GM21576 (cell line): ENCODE data around the gene EAF1.
"Not testable (repeated sequence)": the region's sequence is repeated elsewhere in the genome, so short reads cannot be mapped to it uniquely, and the experiment has no call there.

Experiments
- ATAC-seq: cut with Tn5 transposase; IDR thresholded peaks from one replicate; pipeline ENCODE4 v1.9.1; 2021; ENCODE audit warnings: mild to moderate bottlenecking, moderate library complexity; ENCODE audit not compliant: unreplicated experiment

EAF1 gene

GRCh38 chr3:15405448-15406050 lies 21.8 kb upstream of the EAF1 start:
- ATAC-seq = no peak

GRCh38 chr3:15409239-15409638 lies 18.2 kb upstream of the EAF1 start:
- ATAC-seq = no peak

GRCh38 chr3:15409774-15410173 lies 17.6 kb upstream of the EAF1 start:
- ATAC-seq = no peak

DNA sequence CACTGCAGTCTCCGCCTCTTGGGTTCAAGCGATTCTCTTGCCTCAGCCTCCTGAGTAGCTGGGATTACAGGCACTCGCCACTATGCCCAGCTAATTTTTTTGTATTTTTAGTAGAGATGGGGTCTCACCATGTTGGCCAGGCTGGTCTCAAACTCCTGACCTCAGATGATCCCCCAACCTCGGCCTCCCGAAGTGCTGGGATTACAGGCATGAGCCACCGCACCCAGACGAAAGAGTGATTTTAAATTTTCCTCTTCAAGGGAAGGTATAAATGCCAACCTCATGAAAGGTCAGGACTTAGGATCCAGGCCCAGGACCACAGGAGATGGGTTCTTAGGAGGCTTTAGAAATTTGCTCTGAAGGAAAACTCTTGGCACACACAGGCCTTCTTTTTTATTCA lies 16.4 kb upstream of the EAF1 start:
- ATAC-seq = not testable (repeated sequence)

DNA sequence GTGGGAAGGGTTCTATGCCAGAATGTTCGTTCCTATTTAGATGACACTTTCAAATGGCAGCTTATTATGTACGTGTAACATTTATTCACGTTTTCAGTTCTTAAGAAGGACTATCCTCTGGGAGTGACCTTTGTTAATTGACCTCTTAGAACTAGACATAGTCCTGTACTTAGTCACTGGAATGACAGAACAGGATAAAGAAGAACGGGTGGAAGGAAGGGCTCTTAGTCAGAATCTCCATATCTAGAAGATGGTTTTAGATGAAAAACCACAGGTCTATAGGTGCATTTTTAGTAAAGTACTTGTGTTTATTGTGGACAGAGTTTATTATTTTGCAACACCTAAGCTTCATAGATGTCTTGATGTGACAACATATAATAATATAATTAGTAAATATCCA lies 6.5 kb upstream of the EAF1 start:
- no peak for ATAC-seq

DNA sequence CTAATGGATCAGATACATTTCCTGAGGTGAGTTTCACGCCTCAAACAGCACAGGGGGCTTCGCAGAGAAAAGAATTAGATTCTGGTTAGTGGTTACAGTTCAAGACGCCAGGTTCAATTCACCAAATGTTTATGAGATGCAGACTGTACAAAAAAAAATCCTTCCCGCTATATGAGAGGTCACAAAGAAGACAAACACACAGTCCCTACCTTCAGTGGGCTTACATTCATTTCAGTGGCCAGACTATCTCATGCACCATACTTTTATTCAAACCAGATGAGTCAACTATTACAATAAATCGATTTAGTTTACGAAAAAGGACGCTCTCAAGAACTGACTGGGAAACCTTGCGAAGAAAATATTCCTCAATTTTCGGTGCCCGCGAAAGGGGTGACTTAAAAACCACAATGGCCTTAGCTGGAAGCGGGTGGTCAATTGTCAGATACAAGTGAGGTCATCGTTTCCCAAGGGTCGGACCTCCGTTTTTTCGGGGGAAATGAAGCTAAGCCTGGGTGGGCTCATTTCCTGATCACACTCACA lies 749 bp upstream of the EAF1 start:
- no peak for ATAC-seq

GRCh38 chr3:15427981-15428380 lies 583 bp downstream of the EAF1 start:
- no peak for ATAC-seq

DNA sequence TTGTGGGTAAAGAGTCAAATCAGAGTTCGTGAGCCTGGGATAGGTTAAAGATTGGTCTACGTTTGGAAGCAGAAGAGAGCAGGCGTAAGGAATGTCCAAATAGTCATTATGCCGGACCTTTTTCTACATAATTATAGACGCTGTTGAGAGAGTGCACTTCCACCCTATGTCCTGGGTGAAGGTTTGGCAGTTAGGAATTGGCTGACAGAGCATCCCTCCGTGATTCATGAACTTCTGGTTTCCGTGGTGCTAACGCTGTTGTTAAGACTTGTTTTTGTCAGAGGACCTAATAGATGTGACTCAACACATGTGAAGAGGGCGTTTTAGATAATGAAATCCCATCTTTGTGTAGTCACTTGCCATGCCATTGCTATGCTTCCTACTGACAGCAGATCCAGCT lies 1.1 kb downstream of the EAF1 start:
- no peak for ATAC-seq

GRCh38 chr3:15429080-15429479 lies 1.7 kb downstream of the EAF1 start:
- no peak for ATAC-seq

GRCh38 chr3:15430624-15431023 lies 3.2 kb downstream of the EAF1 start:
- ATAC-seq = no peak

GRCh38 chr3:15431256-15431837 lies 3.9 kb downstream of the EAF1 start:
- ATAC-seq = no peak

DNA sequence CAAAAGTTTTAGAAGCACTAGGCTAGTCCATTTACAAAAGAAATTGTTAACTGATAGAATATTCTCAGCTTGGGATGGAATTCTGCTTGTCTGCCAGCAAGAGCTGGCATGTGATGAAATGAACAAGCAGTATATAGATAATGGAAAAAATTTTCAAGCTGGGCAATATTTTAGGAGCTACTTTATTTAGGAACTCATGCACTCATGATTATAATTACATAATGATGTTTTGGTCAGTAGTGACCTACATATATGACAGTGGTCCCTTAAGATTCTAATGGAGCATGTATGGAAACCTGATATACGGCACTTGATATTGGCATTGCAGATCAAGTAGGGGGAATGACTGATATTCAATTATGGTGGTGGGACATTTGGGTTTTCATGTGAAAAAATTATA lies 6.1 kb downstream of the EAF1 start:
- ATAC-seq = no peak

- no peak for ATAC-seq
Observed at GRCh38 chr3:15434756-15435155, 7.4 kb downstream of the EAF1 start.

DNA sequence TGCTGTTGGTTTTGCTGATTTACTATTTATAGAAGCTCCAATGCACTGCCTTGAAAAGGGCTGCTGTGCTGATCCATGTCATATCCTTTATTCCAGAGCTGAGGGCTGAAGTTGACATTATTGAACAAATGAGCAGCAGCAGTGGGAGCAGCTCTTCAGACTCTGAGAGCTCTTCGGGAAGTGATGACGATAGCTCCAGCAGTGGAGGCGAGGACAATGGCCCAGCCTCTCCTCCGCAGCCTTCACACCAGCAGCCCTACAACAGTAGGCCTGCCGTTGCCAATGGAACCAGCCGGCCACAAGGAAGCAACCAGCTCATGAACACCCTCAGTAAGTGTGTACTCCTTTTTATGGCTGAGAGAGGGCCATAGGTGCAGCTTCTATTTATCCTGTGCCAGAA lies 8.8 kb downstream of the EAF1 start:
- no peak for ATAC-seq

- no peak for ATAC-seq
Observed at GRCh38 chr3:15438983-15439382, 11.6 kb downstream of the EAF1 start.

DNA sequence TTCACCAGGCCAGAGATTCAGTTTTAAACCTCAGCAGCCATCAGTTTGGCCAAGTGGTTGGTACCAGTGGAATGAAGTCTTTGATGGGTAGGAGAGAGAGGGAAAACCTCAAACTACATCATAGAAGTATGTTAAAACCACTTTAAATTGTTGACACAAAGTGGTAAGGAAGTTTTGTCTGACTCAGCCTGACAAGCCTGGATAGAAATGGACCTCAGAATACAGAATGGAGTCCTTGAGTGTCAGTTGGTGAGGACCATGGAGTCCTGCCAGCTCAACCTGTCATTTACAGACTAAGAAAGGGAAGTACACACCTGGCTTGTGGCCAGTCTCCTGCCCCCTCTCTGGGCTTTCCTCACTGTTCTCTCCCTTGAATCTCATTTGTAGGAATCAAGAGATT lies 12.1 kb downstream of the EAF1 start:
- no peak for ATAC-seq

DNA sequence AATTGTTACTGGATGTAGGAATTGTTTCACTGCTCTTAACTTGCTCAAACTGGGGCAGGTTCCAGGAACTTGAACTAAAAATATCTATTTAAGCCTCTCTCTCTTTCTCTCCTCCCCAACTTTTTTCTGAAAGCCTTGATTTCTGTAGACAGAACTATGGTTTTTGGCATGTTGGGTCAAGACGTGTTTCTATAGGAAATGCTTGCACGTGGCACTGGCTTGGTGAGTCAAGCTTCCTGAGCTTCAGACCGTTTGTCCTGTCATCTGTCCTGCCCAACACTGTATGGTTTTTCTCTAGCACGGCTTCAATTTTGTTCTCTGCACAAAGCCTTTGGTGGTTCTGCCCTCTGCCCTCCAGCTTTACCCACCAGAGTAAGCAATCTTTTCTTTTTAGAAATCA lies 13.5 kb downstream of the EAF1 start:
- no peak for ATAC-seq

- no peak for ATAC-seq
Observed at GRCh38 chr3:15443826-15444524, 16.6 kb downstream of the EAF1 start.

DNA sequence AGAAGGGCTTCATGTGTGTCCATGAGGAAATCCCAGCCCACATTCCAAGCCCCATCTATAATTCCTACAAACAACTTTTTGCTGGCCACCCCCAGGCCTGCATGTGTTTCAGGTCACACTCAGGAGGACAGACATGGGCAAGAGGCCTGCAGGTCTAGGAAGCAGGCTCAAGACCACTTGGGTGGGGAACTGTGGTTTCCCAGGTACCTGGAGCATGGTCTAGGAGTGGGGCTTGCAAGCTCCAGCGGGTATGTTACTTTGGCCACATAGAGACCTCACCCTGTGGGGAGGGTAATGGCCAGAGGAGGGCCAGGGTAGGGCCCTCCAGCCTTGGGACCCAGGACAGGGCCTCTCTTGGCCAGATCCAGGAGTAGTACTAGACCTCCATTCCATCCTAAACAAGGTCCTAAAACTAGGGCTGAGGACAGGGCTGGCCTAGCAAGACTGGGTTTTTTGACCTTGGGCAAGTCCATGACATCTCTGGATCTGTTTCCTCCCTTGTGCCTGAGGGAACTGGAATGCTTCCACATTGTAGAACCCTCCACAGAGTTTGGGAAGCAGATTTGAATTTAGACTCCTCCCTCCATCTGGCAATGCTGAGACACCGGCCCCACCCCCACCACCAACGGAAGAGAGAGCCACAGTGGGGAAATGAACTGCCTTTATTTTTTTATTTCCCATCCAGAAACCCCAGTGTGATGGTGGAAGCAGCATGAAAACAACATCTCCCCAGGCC lies 22.3 kb downstream of the EAF1 start:
- ATAC-seq = no peak

DNA sequence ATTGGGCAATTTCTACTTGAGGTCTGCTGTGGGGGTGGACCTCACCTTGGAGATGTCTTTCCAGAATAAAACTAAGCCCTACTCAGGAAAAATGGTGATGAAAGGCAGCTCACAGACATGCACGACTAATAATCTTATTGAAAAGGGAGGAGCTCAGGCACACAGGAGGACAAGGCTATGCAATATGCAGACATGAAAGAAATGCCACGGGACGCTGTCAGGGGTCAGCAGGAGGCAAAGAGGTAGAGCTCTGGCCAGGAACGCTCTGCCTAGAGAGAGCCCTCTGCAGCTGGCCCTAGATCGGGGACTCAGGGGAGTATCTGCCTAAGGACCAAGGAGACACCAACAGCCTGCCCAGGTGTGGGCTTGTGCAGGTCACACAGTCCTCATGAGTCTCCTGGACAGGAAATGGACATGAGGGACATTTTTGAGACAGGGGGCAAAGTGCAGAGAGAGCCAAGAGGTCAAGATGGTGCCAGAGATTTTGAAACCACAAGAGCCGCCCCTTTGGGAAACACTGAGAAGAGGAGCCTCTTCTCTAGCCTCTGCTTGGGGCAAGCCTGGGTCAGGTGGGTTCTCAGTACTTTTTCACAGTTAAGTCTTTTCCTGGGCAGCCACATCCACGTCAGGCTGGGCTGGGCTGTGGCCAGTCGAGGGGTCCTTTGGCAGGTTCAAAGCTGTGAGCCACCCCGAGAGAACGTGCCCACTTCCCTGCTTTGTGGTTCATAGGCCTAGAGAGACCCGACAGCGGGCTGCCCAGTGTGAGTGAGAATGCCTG lies 23.2 kb downstream of the EAF1 start:
- ATAC-seq = no peak
